MCF 10A (cell line): ENCODE data around the gene CSPG5. TPM values are rescaled to one million over a fixed set of nuclear protein-coding genes. Genes with fewer than 3 reads are reported as not detected.

Experiments
- BruUV-seq: library from RNA; stranded (reverse); fragments of 400-500 nt; replicated peaks from 2 replicates; lab custom pipeline; 2021; lab: Mats Ljungman, UMichigan
- CTCF ChIA-PET: fragments of 300-600 bp; sonication (Branson Sonifier 250); formaldehyde crosslinking; extraction: SDS; loops from one replicate; lab custom pipeline; 2021; ENCODE audit warnings: antibody characterized with exemption, inconsistent platforms; lab: Yijun Ruan, JAX
- POLR2A ChIA-PET: fragments of 300-600, 350-650 bp; sonication (Branson Sonifier 250); formaldehyde crosslinking; extraction: SDS; loops from one replicate; lab custom pipeline; 2020; ENCODE audit warnings: antibody characterized with exemption, inconsistent platforms; lab: Yijun Ruan, JAX
- DNase-seq: peaks from one replicate; pipeline ENCODE4 v3.0.0-alpha.2; 2018; ENCODE audit not compliant: unreplicated experiment
- H3K27ac Mint-ChIP-seq: one replicate; pipeline ENCODE4 v1.8.0; 2022; ENCODE audit warnings: mild to moderate bottlenecking, low read depth, mixed read lengths; ENCODE audit not compliant: unreplicated experiment
- H3K27me3 Mint-ChIP-seq: one replicate; pipeline ENCODE4 v1.8.0; 2022; ENCODE audit warnings: mixed read lengths; ENCODE audit not compliant: insufficient read depth, unreplicated experiment
- H3K36me3 Mint-ChIP-seq: one replicate; pipeline ENCODE4 v1.8.0; 2022; ENCODE audit warnings: mild to moderate bottlenecking, moderate library complexity, mixed read lengths; ENCODE audit not compliant: insufficient read depth, unreplicated experiment
- H3K4me1 Mint-ChIP-seq: one replicate; pipeline ENCODE4 v1.8.0; 2022; ENCODE audit warnings: mixed read lengths; ENCODE audit not compliant: insufficient read depth, unreplicated experiment
- H3K4me3 Mint-ChIP-seq: one replicate; pipeline ENCODE4 v1.8.0; 2022; ENCODE audit warnings: mild to moderate bottlenecking, moderate library complexity, mixed read lengths; ENCODE audit not compliant: unreplicated experiment
- H3K9me3 Mint-ChIP-seq: one replicate; pipeline ENCODE4 v1.8.0; 2022; ENCODE audit warnings: mixed read lengths; ENCODE audit not compliant: unreplicated experiment
- intact Hi-C: fragments of 100-400 bp; cut with micrococcal nuclease; formaldehyde crosslinking; loops from 2 replicates; pipeline ENCODE4 v1.14.1; 2022
- total RNA-seq: library from RNA; stranded (reverse); gene quantifications from 2 replicates; pipeline ENCODE4 v1.2.3, GENCODE V29; 2022
- TF ChIP-seq, protein P1 (sequence below): fragments of 200-600 bp; IDR thresholded peaks from one replicate; pipeline ENCODE4 v1.8.0; 2022; ENCODE audit warnings: antibody characterized with exemption, mild to moderate bottlenecking; ENCODE audit not compliant: unreplicated experiment

CSPG5 gene
- total RNA-seq, 1 experiment from 2014 or later, result 0.44 TPM

GRCh38 chr3:47606165-47606564, 27.5 kb upstream of the CSPG5 start:
- no peaks in the 10 kb centered on the region for H3K9me3 Mint-ChIP-seq
- intact Hi-C loops, result no loop called here
- H3K27me3 Mint-ChIP-seq, result no peaks in the 10 kb centered on the region
- no peak overlapping the region for H3K4me3 Mint-ChIP-seq
- no TSS peak for BruUV-seq
- no peaks in the 10 kb centered on the region for H3K4me1 Mint-ChIP-seq
- peaks cover 73% of the 10 kb centered on the region for H3K36me3 Mint-ChIP-seq
- POLR2A ChIA-PET, result interaction anchor here (1.2 kb wide), 1 partner anchor 25 kb away, joined by 3 read pairs; no protein-coding TSS in a partner anchor
- CTCF ChIA-PET, result interaction anchor here (0.9 to 1.4 kb wide), 3 partner anchors 9 to 84 kb away, joined by 3 to 7 read pairs (median 3); no protein-coding TSS in a partner anchor
- TF ChIP-seq, protein P1, sequence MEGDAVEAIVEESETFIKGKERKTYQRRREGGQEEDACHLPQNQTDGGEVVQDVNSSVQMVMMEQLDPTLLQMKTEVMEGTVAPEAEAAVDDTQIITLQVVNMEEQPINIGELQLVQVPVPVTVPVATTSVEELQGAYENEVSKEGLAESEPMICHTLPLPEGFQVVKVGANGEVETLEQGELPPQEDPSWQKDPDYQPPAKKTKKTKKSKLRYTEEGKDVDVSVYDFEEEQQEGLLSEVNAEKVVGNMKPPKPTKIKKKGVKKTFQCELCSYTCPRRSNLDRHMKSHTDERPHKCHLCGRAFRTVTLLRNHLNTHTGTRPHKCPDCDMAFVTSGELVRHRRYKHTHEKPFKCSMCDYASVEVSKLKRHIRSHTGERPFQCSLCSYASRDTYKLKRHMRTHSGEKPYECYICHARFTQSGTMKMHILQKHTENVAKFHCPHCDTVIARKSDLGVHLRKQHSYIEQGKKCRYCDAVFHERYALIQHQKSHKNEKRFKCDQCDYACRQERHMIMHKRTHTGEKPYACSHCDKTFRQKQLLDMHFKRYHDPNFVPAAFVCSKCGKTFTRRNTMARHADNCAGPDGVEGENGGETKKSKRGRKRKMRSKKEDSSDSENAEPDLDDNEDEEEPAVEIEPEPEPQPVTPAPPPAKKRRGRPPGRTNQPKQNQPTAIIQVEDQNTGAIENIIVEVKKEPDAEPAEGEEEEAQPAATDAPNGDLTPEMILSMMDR, result no peak
- no peak overlapping the region for H3K27ac Mint-ChIP-seq
- no peak for DNase-seq

DNA sequence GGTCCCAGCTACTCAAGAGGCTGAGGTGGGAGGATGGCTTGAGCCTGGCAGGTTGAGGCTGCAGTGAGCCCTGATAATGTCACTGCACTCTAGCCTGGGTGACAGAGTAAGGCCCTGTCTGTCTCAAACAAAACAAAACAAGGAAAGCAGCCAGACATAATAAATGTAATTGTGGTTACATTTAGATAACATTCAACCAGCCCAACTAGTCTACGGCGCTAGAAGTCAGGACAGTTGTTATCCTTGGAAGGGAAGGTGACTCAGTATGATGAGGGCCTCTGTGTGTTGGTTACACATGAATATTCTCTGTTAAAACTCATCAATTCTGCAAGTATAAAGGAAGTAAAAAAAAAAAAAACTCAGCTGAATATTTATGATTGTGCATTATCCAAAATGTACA, 27.0 kb upstream of the CSPG5 start:
- TF ChIP-seq, protein P1, result no peak
- H3K4me1 Mint-ChIP-seq, result no peaks in the 10 kb centered on the region
- no peaks in the 10 kb centered on the region for H3K27me3 Mint-ChIP-seq
- intact Hi-C loops, result no loop called here
- ChIA-PET POLR2A (interaction anchor here (1.2 kb wide), 1 partner anchor 24 kb away, joined by 3 read pairs; no protein-coding TSS in a partner anchor), CTCF (no interaction called here)
- no TSS peak for BruUV-seq
- no peaks in the 10 kb centered on the region for H3K9me3 Mint-ChIP-seq
- peaks cover 75% of the 10 kb centered on the region for H3K36me3 Mint-ChIP-seq
- peak overlapping the region; percentile 13 for H3K27ac Mint-ChIP-seq
- no peak for DNase-seq
- H3K4me3 Mint-ChIP-seq, result no peak overlapping the region

GRCh38 chr3:47604145-47604544, 25.5 kb upstream of the CSPG5 start:
- Mint-ChIP-seq H3K4me3 (no peak overlapping the region), H3K4me1 (no peaks in the 10 kb centered on the region), H3K9me3 (no peaks in the 10 kb centered on the region), H3K36me3 (peaks cover 63% of the 10 kb centered on the region), H3K27me3 (no peaks in the 10 kb centered on the region), H3K27ac (no peak overlapping the region)
- intact Hi-C loops, result no loop called here
- no TSS peak for BruUV-seq
- CTCF ChIA-PET, result interaction anchor here (0.7 kb wide), 1 partner anchor 211 kb away, joined by 3 read pairs; no protein-coding TSS in a partner anchor
- no peak for DNase-seq
- POLR2A ChIA-PET, result interaction anchor here (1.0 kb wide), 1 partner anchor 13 kb away, joined by 3 read pairs; no protein-coding TSS in a partner anchor
- TF ChIP-seq, protein P1, result no peak

DNA sequence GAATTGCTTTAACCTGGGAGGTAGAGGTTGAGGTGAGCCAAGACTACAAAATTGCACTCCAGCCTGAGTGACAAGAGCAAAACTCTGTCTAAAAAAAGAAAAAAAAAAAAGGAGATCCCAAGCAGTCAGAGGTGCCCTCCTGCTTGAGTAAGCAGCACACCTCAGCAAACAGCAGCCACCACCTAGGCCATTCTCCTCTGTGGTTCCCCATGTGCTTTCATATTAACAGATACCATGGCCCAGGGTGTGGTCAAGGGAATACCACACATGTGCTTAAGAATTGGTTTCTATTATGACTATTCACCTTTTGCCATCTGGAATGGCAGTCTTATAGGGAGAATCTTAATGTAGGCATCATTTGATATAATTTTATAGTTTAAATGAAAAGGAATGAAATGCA, 24.7 kb upstream of the CSPG5 start:
- peaks cover 63% of the 10 kb centered on the region for H3K36me3 Mint-ChIP-seq
- no peak for DNase-seq
- no peaks in the 10 kb centered on the region for H3K27me3 Mint-ChIP-seq
- no peak overlapping the region for H3K4me3 Mint-ChIP-seq
- H3K9me3 Mint-ChIP-seq, result no peaks in the 10 kb centered on the region
- CTCF ChIA-PET, result no interaction called here
- POLR2A ChIA-PET, result interaction anchor here (1.4 kb wide), 1 partner anchor 17 kb away, joined by 4 read pairs; no protein-coding TSS in a partner anchor
- no peaks in the 10 kb centered on the region for H3K4me1 Mint-ChIP-seq
- intact Hi-C loops, result no loop called here
- TF ChIP-seq, protein P1, result no peak
- no TSS peak for BruUV-seq
- no peak overlapping the region for H3K27ac Mint-ChIP-seq
